Karpas-422 (cell line): ENCODE measurements around the gene AP1G2. TPM values are rescaled to one million over a fixed set of nuclear protein-coding genes. Genes with fewer than 3 reads are reported as not detected.

Source experiments
- DNase-seq: peaks from one replicate; pipeline ENCODE4 v3.0.0-alpha.2; 2015
- H2AFZ ChIP-seq: fragments of 200-600 bp; sonication (generic); 2 replicates; pipeline ENCODE4 v1.6.1; 2014; ENCODE audit warnings: antibody characterized with exemption, low read length, mixed read lengths
- H3K27ac ChIP-seq: fragments of 200-600 bp; sonication (generic); 2 replicates; pipeline ENCODE4 v1.5.1; 2014; ENCODE audit warnings: mild to moderate bottlenecking, low read length, moderate library complexity
- H3K27me3 ChIP-seq: fragments of 200-600 bp; sonication (generic); 2 replicates; pipeline ENCODE4 v1.6.1; 2014; ENCODE audit warnings: low read length, mixed read lengths
- H3K36me3 ChIP-seq: fragments of 200-600 bp; sonication (generic); 2 replicates; pipeline ENCODE4 v1.6.1; 2014; ENCODE audit warnings: low read length, mixed read lengths; ENCODE audit not compliant: insufficient read depth
- H3K4me1 ChIP-seq: fragments of 200-600 bp; sonication (generic); 2 replicates; pipeline ENCODE4 v1.6.1; 2014; ENCODE audit warnings: mild to moderate bottlenecking, low read length, mixed read lengths
- H3K4me2 ChIP-seq: fragments of 200-600 bp; sonication (generic); 2 replicates; pipeline ENCODE4 v1.6.1; 2014; ENCODE audit warnings: low read length, low read depth, mild to moderate bottlenecking; ENCODE audit not compliant: poor library complexity, severe bottlenecking
- H3K4me3 ChIP-seq: fragments of 200-600 bp; sonication (generic); 2 replicates; pipeline ENCODE4 v1.5.1; 2014; ENCODE audit warnings: mild to moderate bottlenecking, antibody characterized with exemption, low read length, mixed read lengths
- H3K79me2 ChIP-seq: fragments of 200-600 bp; sonication (generic); 2 replicates; pipeline ENCODE4 v1.6.1; 2014; ENCODE audit warnings: mild to moderate bottlenecking, low read length, mixed read lengths
- H3K9ac ChIP-seq: fragments of 200-600 bp; sonication (generic); 2 replicates; pipeline ENCODE4 v1.6.0; 2014; ENCODE audit warnings: low read length
- H3K9me2 ChIP-seq: fragments of 200-600 bp; sonication (generic), shearing (Covaris generic); replicated peaks from 2 replicates; pipeline ENCODE4 v1.6.0; 2014; ENCODE audit warnings: mild to moderate bottlenecking, low read length, moderate library complexity; ENCODE audit not compliant: insufficient read depth
- H3K9me3 ChIP-seq: fragments of 300-700, 200-600 bp; sonication (generic); 2 replicates; pipeline ENCODE4 v1.6.1; 2014; ENCODE audit warnings: low read length, mixed read lengths
- H4K20me1 ChIP-seq: fragments of 200-600 bp; sonication (generic); 2 replicates; pipeline ENCODE4 v1.6.1; 2014; ENCODE audit warnings: mild to moderate bottlenecking, antibody characterized with exemption, low read length, low read depth; ENCODE audit not compliant: insufficient read depth
- total RNA-seq: library from RNA; depleted of rRNA; stranded (reverse); fragments of >200 nt; shearing (Covaris generic); gene quantifications from 2 replicates; pipeline ENCODE4 v1.2.3, GENCODE V29; 2014; ENCODE audit warnings: low replicate concordance

AP1G2 gene
- total RNA-seq, 1 experiment from 2014 or later: 207 TPM

- Histone ChIP-seq H3K4me1 (no peaks in the 10 kb centered on the region), H3K79me2 (no peaks in the 10 kb centered on the region), H2AFZ (no peak overlapping the region), H3K27ac (no peak overlapping the region), H3K9ac (no peak overlapping the region), H3K4me3 (no peak overlapping the region), H3K36me3 (no peaks in the 10 kb centered on the region), H3K9me2 (no peaks in the 10 kb centered on the region), H3K4me2 (no peak overlapping the region), H3K27me3 (no peaks in the 10 kb centered on the region), H3K9me3 (no peaks in the 10 kb centered on the region), H4K20me1 (no peaks in the 10 kb centered on the region)
- DNase-seq: no peak
These were observed 37.1 kb downstream of the AP1G2 start for GRCh38 chr14:23530375-23531055.

GRCh38 chr14:23529016-23529415 is 38.6 kb downstream of the AP1G2 start:
- Histone ChIP-seq H3K9ac (no peak overlapping the region), H3K4me3 (no peak overlapping the region), H4K20me1 (no peaks in the 10 kb centered on the region), H3K27ac (no peak overlapping the region), H3K79me2 (no peaks in the 10 kb centered on the region), H3K4me2 (no peak overlapping the region), H3K36me3 (no peaks in the 10 kb centered on the region), H3K9me3 (no peaks in the 10 kb centered on the region), H2AFZ (no peak overlapping the region), H3K27me3 (no peaks in the 10 kb centered on the region), H3K9me2 (no peaks in the 10 kb centered on the region), H3K4me1 (no peaks in the 10 kb centered on the region)
- DNase-seq: no peak

GRCh38 chr14:23528555-23528954 is 39.0 kb downstream of the AP1G2 start:
- no peak overlapping the region for H3K4me3 ChIP-seq
- DNase-seq: no peak
- no peaks in the 10 kb centered on the region for H3K4me1 ChIP-seq
- H3K27me3 ChIP-seq: no peaks in the 10 kb centered on the region
- H3K9me3 ChIP-seq: no peaks in the 10 kb centered on the region
- no peak overlapping the region for H2AFZ ChIP-seq
- no peaks in the 10 kb centered on the region for H4K20me1 ChIP-seq
- H3K79me2 ChIP-seq: no peaks in the 10 kb centered on the region
- H3K36me3 ChIP-seq: no peaks in the 10 kb centered on the region
- no peak overlapping the region for H3K9ac ChIP-seq
- no peaks in the 10 kb centered on the region for H3K9me2 ChIP-seq
- no peak overlapping the region for H3K4me2 ChIP-seq
- no peak overlapping the region for H3K27ac ChIP-seq

- Histone ChIP-seq H4K20me1 (no peaks in the 10 kb centered on the region), H3K9me3 (no peaks in the 10 kb centered on the region), H2AFZ (no peak overlapping the region), H3K27me3 (no peaks in the 10 kb centered on the region), H3K4me3 (no peak overlapping the region), H3K79me2 (no peaks in the 10 kb centered on the region), H3K9ac (no peak overlapping the region), H3K27ac (no peak overlapping the region), H3K4me1 (no peaks in the 10 kb centered on the region), H3K9me2 (no peaks in the 10 kb centered on the region), H3K36me3 (no peaks in the 10 kb centered on the region), H3K4me2 (no peak overlapping the region)
- no peak for DNase-seq
These were observed 42.0 kb downstream of the AP1G2 start for GRCh38 chr14:23525611-23526010.

- no peaks in the 10 kb centered on the region for H3K4me1 ChIP-seq
- H3K9me2 ChIP-seq: no peaks in the 10 kb centered on the region
- no peak overlapping the region for H3K4me3 ChIP-seq
- no peaks in the 10 kb centered on the region for H3K27me3 ChIP-seq
- no peak overlapping the region for H3K9ac ChIP-seq
- H2AFZ ChIP-seq: no peak overlapping the region
- H3K27ac ChIP-seq: no peak overlapping the region
- no peak for DNase-seq
- H3K9me3 ChIP-seq: no peaks in the 10 kb centered on the region
- no peak overlapping the region for H3K4me2 ChIP-seq
- no peaks in the 10 kb centered on the region for H3K79me2 ChIP-seq
- H3K36me3 ChIP-seq: no peaks in the 10 kb centered on the region
- H4K20me1 ChIP-seq: no peaks in the 10 kb centered on the region
These were observed 42.6 kb downstream of the AP1G2 start for GRCh38 chr14:23524954-23525353.

- no peaks in the 10 kb centered on the region for H4K20me1 ChIP-seq
- no peak overlapping the region for H3K27ac ChIP-seq
- no peaks in the 10 kb centered on the region for H3K79me2 ChIP-seq
- no peak overlapping the region for H3K4me2 ChIP-seq
- H3K9me2 ChIP-seq: no peaks in the 10 kb centered on the region
- H3K27me3 ChIP-seq: no peaks in the 10 kb centered on the region
- no peak overlapping the region for H3K4me3 ChIP-seq
- no peaks in the 10 kb centered on the region for H3K9me3 ChIP-seq
- no peaks in the 10 kb centered on the region for H3K36me3 ChIP-seq
- no peaks in the 10 kb centered on the region for H3K4me1 ChIP-seq
- no peak overlapping the region for H3K9ac ChIP-seq
- no peak for DNase-seq
- H2AFZ ChIP-seq: no peak overlapping the region
These were observed 44.2 kb downstream of the AP1G2 start for GRCh38 chr14:23523229-23524016.

GRCh38 chr14:23522643-23523198 is 44.9 kb downstream of the AP1G2 start:
- no peak for DNase-seq
- no peak overlapping the region for H2AFZ ChIP-seq
- H3K27me3 ChIP-seq: no peaks in the 10 kb centered on the region
- no peaks in the 10 kb centered on the region for H4K20me1 ChIP-seq
- H3K4me1 ChIP-seq: no peaks in the 10 kb centered on the region
- no peaks in the 10 kb centered on the region for H3K9me2 ChIP-seq
- no peak overlapping the region for H3K4me3 ChIP-seq
- no peaks in the 10 kb centered on the region for H3K9me3 ChIP-seq
- H3K4me2 ChIP-seq: no peak overlapping the region
- H3K9ac ChIP-seq: no peak overlapping the region
- H3K79me2 ChIP-seq: no peaks in the 10 kb centered on the region
- no peaks in the 10 kb centered on the region for H3K36me3 ChIP-seq
- no peak overlapping the region for H3K27ac ChIP-seq

- Histone ChIP-seq H3K27me3 (no peaks in the 10 kb centered on the region), H2AFZ (no peak overlapping the region), H3K9me2 (no peaks in the 10 kb centered on the region), H3K9me3 (no peaks in the 10 kb centered on the region), H3K36me3 (no peaks in the 10 kb centered on the region), H3K4me2 (no peak overlapping the region), H4K20me1 (no peaks in the 10 kb centered on the region), H3K79me2 (no peaks in the 10 kb centered on the region), H3K9ac (no peak overlapping the region), H3K27ac (no peak overlapping the region), H3K4me1 (no peaks in the 10 kb centered on the region), H3K4me3 (no peak overlapping the region)
- DNase-seq: no peak
These were observed 45.6 kb downstream of the AP1G2 start for GRCh38 chr14:23521785-23522640.
